IMR-90 (cell line): ENCODE measurements around the gene KIAA1328. TPM values are rescaled to one million over a fixed set of nuclear protein-coding genes. Genes with fewer than 3 reads are reported as not detected.

ENCODE experiments used
- ATAC-seq: fragments of 200-7000 bp; cut with Tn5 transposase; 2 replicates; pipeline ENCODE4 v1.9.1; 2020; ENCODE audit warnings: low read depth, mild to moderate bottlenecking, moderate library complexity
- BruUV-seq: library from RNA; stranded (reverse); fragments of 400-500 nt; replicated peaks from 2 replicates; lab custom pipeline; 2021; lab: Mats Ljungman, UMichigan
- CTCF ChIA-PET: fragments of 300-600 bp; formaldehyde crosslinking; extraction: SDS; loops from one replicate; lab custom pipeline; 2021; ENCODE audit warnings: antibody characterized with exemption; lab: Yijun Ruan, JAX
- POLR2A ChIA-PET: fragments of 300-600 bp; sonication (Branson Sonifier 250); formaldehyde crosslinking; loops from one replicate; lab custom pipeline; 2022; ENCODE audit warnings: antibody characterized with exemption; ENCODE audit not compliant: unreplicated experiment; lab: Charles Lee
- DNase-seq: peaks from one replicate; pipeline ENCODE4 v3.0.0; 2013
- H2AFZ ChIP-seq: replicated peaks from 2 replicates; pipeline ENCODE3; 2013; ENCODE audit warnings: low read length, mild to moderate bottlenecking; ENCODE audit not compliant: poor library complexity
- H2AK5ac ChIP-seq: 2 replicates; pipeline ENCODE4 v1.6.1; 2013; ENCODE audit warnings: low read depth, low read length, inconsistent platforms
- H2AK9ac ChIP-seq: replicated peaks from 2 replicates; pipeline ENCODE3; 2013; ENCODE audit warnings: mild to moderate bottlenecking, low read depth, low read length, moderate library complexity; ENCODE audit not compliant: poor library complexity
- H2BK120ac ChIP-seq: 2 replicates; pipeline ENCODE4 v1.6.1; 2013; ENCODE audit warnings: low read depth, low read length, inconsistent platforms
- H2BK15ac ChIP-seq: 3 replicates; pipeline ENCODE4 v1.6.1; 2013; ENCODE audit warnings: low read depth, low read length, inconsistent platforms
- H2BK20ac ChIP-seq: 2 replicates; pipeline ENCODE4 v1.6.1; 2013; ENCODE audit warnings: low read depth, mild to moderate bottlenecking, inconsistent platforms, low read length, moderate library complexity
- H2BK5ac ChIP-seq: 2 replicates; pipeline ENCODE4 v1.6.1; 2013; ENCODE audit warnings: mild to moderate bottlenecking, low read depth, low read length, inconsistent platforms; ENCODE audit not compliant: poor library complexity, severe bottlenecking
- H3K14ac ChIP-seq: replicated peaks from 2 replicates; pipeline ENCODE4 v1.6.1; 2013; ENCODE audit warnings: low read depth, low read length, inconsistent platforms
- H3K18ac ChIP-seq: 2 replicates; pipeline ENCODE4 v1.6.1; 2013; ENCODE audit warnings: low read depth, low read length, control low read depth
- H3K23ac ChIP-seq: 2 replicates; pipeline ENCODE4 v1.6.1; 2013; ENCODE audit warnings: low read depth, low read length, inconsistent platforms
- H3K27ac ChIP-seq: 2 replicates; pipeline ENCODE4 v1.5.1; 2013; ENCODE audit warnings: mild to moderate bottlenecking, control low read depth, low read length; ENCODE audit not compliant: insufficient read depth
- H3K27me3 ChIP-seq: 2 replicates; pipeline ENCODE4 v1.6.1; 2013; ENCODE audit warnings: low read length; ENCODE audit not compliant: control insufficient read depth, insufficient read depth
- H3K36me3 ChIP-seq: 2 replicates; pipeline ENCODE4 v1.6.1; 2013; ENCODE audit warnings: low read length, mixed read lengths; ENCODE audit not compliant: control insufficient read depth, insufficient read depth
- H3K4ac ChIP-seq: 2 replicates; pipeline ENCODE4 v1.6.1; 2013; ENCODE audit warnings: low read depth, low read length, inconsistent platforms
- H3K4me1 ChIP-seq: 2 replicates; pipeline ENCODE4 v1.6.1; 2013; ENCODE audit warnings: low read length, mixed read lengths; ENCODE audit not compliant: control insufficient read depth, insufficient read depth
- H3K4me2 ChIP-seq: 2 replicates; pipeline ENCODE4 v1.6.1; 2013; ENCODE audit warnings: low read depth, mild to moderate bottlenecking, control low read depth, low read length, moderate library complexity
- H3K4me3 ChIP-seq: 2 replicates; pipeline ENCODE4 v1.5.1; 2013; ENCODE audit warnings: low read depth, mild to moderate bottlenecking, control low read depth, low read length, moderate library complexity; ENCODE audit not compliant: insufficient read depth
- H3K56ac ChIP-seq: 2 replicates; pipeline ENCODE4 v1.6.1; 2013; ENCODE audit warnings: low read length, inconsistent platforms; ENCODE audit not compliant: insufficient read depth; ENCODE audit errors: extremely low read depth
- H3K79me1 ChIP-seq, 2 experiments: 2 replicates each; pipeline ENCODE4 v1.6.1; 2013; ENCODE audit warnings: low read length in 2 of 2, inconsistent platforms in 1 of 2, low read depth in 1 of 2
- H3K9ac ChIP-seq: 2 replicates; pipeline ENCODE4 v1.6.1; 2013; ENCODE audit warnings: low read depth, low read length, control low read depth
- H3K9me1 ChIP-seq: 2 replicates; pipeline ENCODE4 v1.6.1; 2013; ENCODE audit warnings: low read length, inconsistent platforms; ENCODE audit not compliant: insufficient read depth
- H3K9me3 ChIP-seq: 2 replicates; pipeline ENCODE4 v1.6.1; 2013; ENCODE audit warnings: low read length; ENCODE audit not compliant: control insufficient read depth, insufficient read depth
- H4K20me1 ChIP-seq: 2 replicates; pipeline ENCODE4 v1.6.1; 2013; ENCODE audit warnings: low read length, inconsistent platforms; ENCODE audit not compliant: insufficient read depth
- H4K5ac ChIP-seq: 2 replicates; pipeline ENCODE4 v1.6.1; 2013; ENCODE audit warnings: mild to moderate bottlenecking, low read depth, low read length, control low read depth
- H4K8ac ChIP-seq, 2 experiments: 2 replicates each; pipeline ENCODE4 v1.6.1; 2013; ENCODE audit warnings: low read depth in 2 of 2, low read length in 2 of 2, control low read depth in 1 of 2, inconsistent platforms in 1 of 2
- H4K91ac ChIP-seq: 2 replicates; pipeline ENCODE4 v1.6.1; 2013; ENCODE audit warnings: low read depth, low read length, inconsistent platforms; ENCODE audit not compliant: insufficient read depth
- BHLHE40 ChIP-seq: fragments of 150-350 bp; IDR thresholded peaks from 2 replicates; pipeline ENCODE4 v1.6.1; 2016; ENCODE audit warnings: mild to moderate bottlenecking, low read depth, low read length
- CEBPB ChIP-seq: IDR thresholded peaks from 2 replicates; pipeline ENCODE4 v1.6.1; 2012; ENCODE audit warnings: low read depth, low read length, improper control_type of control experiment
- CHD1 ChIP-seq: IDR thresholded peaks from 2 replicates; pipeline ENCODE4 v1.6.1; 2012; ENCODE audit warnings: low read depth, low read length, improper control_type of control experiment
- FOS ChIP-seq: fragments of 150-350 bp; IDR thresholded peaks from 2 replicates; pipeline ENCODE4 v1.6.1; 2016; ENCODE audit warnings: low read depth, low read length
- MAZ ChIP-seq: IDR thresholded peaks from 2 replicates; pipeline ENCODE4 v1.6.1; 2012; ENCODE audit warnings: low read depth, mild to moderate bottlenecking, low read length, improper control_type of control experiment, moderate library complexity, borderline replicate concordance
- MXI1 ChIP-seq: IDR thresholded peaks from 2 replicates; pipeline ENCODE4 v1.6.1; 2012; ENCODE audit warnings: low read depth, mild to moderate bottlenecking, low read length, moderate library complexity, borderline replicate concordance
- POLR2A ChIP-seq: IDR thresholded peaks from 2 replicates; pipeline ENCODE4 v1.6.1; 2012; ENCODE audit warnings: mild to moderate bottlenecking, low read depth, low read length
- RCOR1 ChIP-seq: IDR thresholded peaks from 2 replicates; pipeline ENCODE4 v1.6.1; 2012; ENCODE audit warnings: mild to moderate bottlenecking, low read length, improper control_type of control experiment; ENCODE audit not compliant: insufficient replicate concordance
- RFX5 ChIP-seq: IDR thresholded peaks from 2 replicates; pipeline ENCODE4 v1.8.0; 2012; ENCODE audit warnings: low read depth, mild to moderate bottlenecking, low read length, moderate library complexity
- WGBS, 2 experiments: methylation state at CpG; one replicate each; pipeline versions ENCODE4 v1.1.5 to v1.1.7; 2013; ENCODE audit warnings: missing lambda C conversion rate in 2 of 2; ENCODE audit not compliant: insufficient read length in 1 of 2; ENCODE audit errors: extremely low coverage in 2 of 2; 5-methylcytosine and 5-hydroxymethylcytosine counted together
- dilution Hi-C: fragments of 300-500 bp; cut with HindIII; formaldehyde crosslinking; loops from one replicate; pipeline ENCODE4 v1.14.3; 2018; ENCODE audit warnings: low sequenced_read_pairs; ENCODE audit not compliant: unreplicated experiment
- in situ Hi-C: fragments of 300-500 bp; cut with MboI; formaldehyde crosslinking; loops from 3 replicates; pipeline ENCODE4 v1.14.3; 2019; ENCODE audit warnings: low sequenced_read_pairs, inconsistent platforms, mixed read lengths
- intact Hi-C: fragments of 100-400 bp; cut with micrococcal nuclease; formaldehyde crosslinking; loops from 2 replicates; pipeline ENCODE4 v1.10.0; 2022
- polyA plus RNA-seq, 3 experiments: library from polyadenylated mRNA; depleted of rRNA; stranded (reverse); fragments of >200 nt; gene quantifications; 2 replicates each; pipeline ENCODE4 v1.2.3, GENCODE V29; 2012; ENCODE audit warnings: low replicate concordance in 1 of 3
- total RNA-seq: library from RNA; depleted of rRNA; stranded (reverse); fragments of >200 nt; gene quantifications from 2 replicates; pipeline ENCODE4 v1.2.3, GENCODE V29; 2012
- TF ChIP-seq, protein P1 (sequence below): conservative IDR thresholded peaks from 2 replicates; pipeline ENCODE4 v1.5.1; 2012; ENCODE audit warnings: mild to moderate bottlenecking, low read depth, low read length, improper control_type of control experiment

The KIAA1328 gene
- total and polyA plus RNA-seq, 2 of the 4 experiments (the other 2 are of a cell fraction): 2.4 to 7.0 TPM

DNA sequence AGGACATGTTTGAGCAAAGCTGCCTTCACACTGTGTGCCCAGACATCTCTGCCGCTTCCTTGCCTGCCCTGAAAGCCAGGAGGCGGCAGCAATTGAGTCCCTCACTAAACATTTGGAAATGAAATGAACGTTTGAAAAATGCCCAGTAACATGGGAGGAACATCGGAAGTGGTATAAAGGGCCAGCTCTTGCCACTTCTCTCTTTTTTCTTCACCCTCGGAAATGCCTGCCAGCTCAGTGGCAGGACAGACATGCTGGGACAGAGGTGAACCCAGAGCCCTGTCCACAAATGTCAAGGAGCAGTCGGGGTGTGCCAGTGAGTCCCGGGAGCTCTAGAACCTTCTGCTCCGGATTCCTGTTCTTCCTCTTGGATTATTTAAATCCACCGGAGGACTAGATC lies 46.2 kb upstream of the KIAA1328 start:
- dilution Hi-C loops: no loop called here

More for the DNA sequence above, 46.2 kb upstream of the KIAA1328 start:
- no peak overlapping the region for H3K4me2 ChIP-seq
- H3K79me1 ChIP-seq: no peaks in the 10 kb centered on the region
- intact Hi-C loops: no loop called here
- no peak overlapping the region for H2BK20ac ChIP-seq
- peaks cover 14% of the 10 kb centered on the region for H3K9me1 ChIP-seq
- no peak overlapping the region for H3K4ac ChIP-seq
- H2BK120ac ChIP-seq: no peak overlapping the region
- no peak overlapping the region for H2AFZ ChIP-seq
- H4K5ac ChIP-seq: no peak overlapping the region
- no peak for TF ChIP-seq BHLHE40
- TF ChIP-seq RCOR1: no peak
- TF ChIP-seq CEBPB: no peak
- TF ChIP-seq, protein P1, sequence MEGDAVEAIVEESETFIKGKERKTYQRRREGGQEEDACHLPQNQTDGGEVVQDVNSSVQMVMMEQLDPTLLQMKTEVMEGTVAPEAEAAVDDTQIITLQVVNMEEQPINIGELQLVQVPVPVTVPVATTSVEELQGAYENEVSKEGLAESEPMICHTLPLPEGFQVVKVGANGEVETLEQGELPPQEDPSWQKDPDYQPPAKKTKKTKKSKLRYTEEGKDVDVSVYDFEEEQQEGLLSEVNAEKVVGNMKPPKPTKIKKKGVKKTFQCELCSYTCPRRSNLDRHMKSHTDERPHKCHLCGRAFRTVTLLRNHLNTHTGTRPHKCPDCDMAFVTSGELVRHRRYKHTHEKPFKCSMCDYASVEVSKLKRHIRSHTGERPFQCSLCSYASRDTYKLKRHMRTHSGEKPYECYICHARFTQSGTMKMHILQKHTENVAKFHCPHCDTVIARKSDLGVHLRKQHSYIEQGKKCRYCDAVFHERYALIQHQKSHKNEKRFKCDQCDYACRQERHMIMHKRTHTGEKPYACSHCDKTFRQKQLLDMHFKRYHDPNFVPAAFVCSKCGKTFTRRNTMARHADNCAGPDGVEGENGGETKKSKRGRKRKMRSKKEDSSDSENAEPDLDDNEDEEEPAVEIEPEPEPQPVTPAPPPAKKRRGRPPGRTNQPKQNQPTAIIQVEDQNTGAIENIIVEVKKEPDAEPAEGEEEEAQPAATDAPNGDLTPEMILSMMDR: no peak
- TF ChIP-seq FOS: no peak
- no peak for TF ChIP-seq POLR2A
- TF ChIP-seq CHD1: no peak
- no peak for TF ChIP-seq MAZ
- no peak for TF ChIP-seq MXI1
- TF ChIP-seq RFX5: no peak
- H3K4me1 ChIP-seq: peaks cover 10% of the 10 kb centered on the region
- no TSS peak for BruUV-seq
- no peak overlapping the region for H4K8ac ChIP-seq
- ATAC-seq (no peak), DNase-seq (no peak)
- H2BK15ac ChIP-seq: no peak overlapping the region
- no peak overlapping the region for H3K27ac ChIP-seq
- in situ Hi-C loops: no loop called here
- H2BK5ac ChIP-seq: no peak overlapping the region
- H3K23ac ChIP-seq: no peak overlapping the region
- no peaks in the 10 kb centered on the region for H3K9me3 ChIP-seq
- WGBS, 2 experiments: 100% methylated on average over 3 of the region's 9 CpGs; no CpG with 5 or more reads in 1 of the 2 experiments
- no peak overlapping the region for H2AK5ac ChIP-seq
- no peak overlapping the region for H3K14ac ChIP-seq
- H3K56ac ChIP-seq: no peak overlapping the region
- H4K20me1 ChIP-seq: peaks cover 3% of the 10 kb centered on the region; the same call in 1 of the 2 replicates
- no peak overlapping the region for H3K18ac ChIP-seq
- H3K27me3 ChIP-seq: no peaks in the 10 kb centered on the region
- ChIA-PET CTCF (no interaction called here), POLR2A (interaction anchor here (0.5 kb wide), 1 partner anchor 462 kb away, joined by 17 read pairs; no protein-coding TSS in a partner anchor)
- H4K91ac ChIP-seq: no peak overlapping the region
- H2AK9ac ChIP-seq: no peak overlapping the region
- no peaks in the 10 kb centered on the region; the same call in 1 of the 2 replicates for H3K36me3 ChIP-seq
- no peak overlapping the region for H3K9ac ChIP-seq
- H3K4me3 ChIP-seq: no peak overlapping the region
